ENCODE results near the gene UBN1.

- no peak for TF ChIP-seq CTCF (conservative IDR thresholded peaks at IDR 0.05; ENCODE audit: low read depth, low read length)
- TF ChIP-seq EZH2 (IDR thresholded peaks at IDR 0.05; ENCODE audit: borderline replicate concordance, low read depth, low read length, poor library complexity, severe bottlenecking): no peak
These were observed 50.0 kb downstream of the UBN1 start for GRCh38 chr16:4897328-4897727.

All from A673 (cell line).